Coronary artery (tissue), 2 donors: ENCODE data around the gene MYH11.

Experiments
- DNase-seq: peaks from one replicate; pipeline ENCODE4 v3.0.0-alpha.2; 2017; ENCODE audit warnings: low spot score
- H3K27ac ChIP-seq, 2 donors: fragments of 200-600 bp; sonication (generic); one replicate each; pipeline ENCODE4 v1.5.1; 2016 to 2019
- H3K4me3 ChIP-seq: fragments of 200-600 bp; sonication (generic); 2 replicates; pipeline ENCODE4 v1.5.1; 2016; ENCODE audit warnings: mild to moderate bottlenecking, moderate library complexity
- CTCF ChIP-seq: fragments of 200-600 bp; sonication (generic); IDR thresholded peaks from one replicate; pipeline ENCODE4 v1.5.1; 2019; ENCODE audit warnings: antibody characterized with exemption

Gene MYH11

GRCh38 chr16:15856901-15857698 lies at the start of gene MYH11:
TSS of gene MYH11 (minus strand) at chr16:15857028. CDS start at chr16:15838252, 18,776 bp downstream.
- no peak for DNase-seq
- Histone ChIP-seq H3K27ac (peak within 1 kb of the TSS; percentile 82 to 88), H3K4me3 (peak within 1 kb of the TSS; percentile 76)
- no peak for TF ChIP-seq CTCF

GRCh38 chr16:15906439-15906838 lies 49.6 kb upstream of the MYH11 start:
- no peak for DNase-seq
- H3K27ac ChIP-seq, result no peak overlapping the region
- TF ChIP-seq CTCF, result no peak
- H3K4me3 ChIP-seq, result no peak overlapping the region

GRCh38 chr16:15903960-15904359 lies 47.1 kb upstream of the MYH11 start:
- TF ChIP-seq CTCF, result no peak
- no peak for DNase-seq
- no peak overlapping the region for H3K4me3 ChIP-seq
- H3K27ac ChIP-seq, result no peak overlapping the region

- no peak for TF ChIP-seq CTCF
- Histone ChIP-seq H3K27ac (no peak overlapping the region), H3K4me3 (no peak overlapping the region)
- DNase-seq, result no peak
These were observed 44.2 kb upstream of the MYH11 start for GRCh38 chr16:15900901-15901500.

GRCh38 chr16:15900357-15900756 lies 43.5 kb upstream of the MYH11 start:
- no peak for TF ChIP-seq CTCF
- Histone ChIP-seq H3K27ac (no peak overlapping the region), H3K4me3 (no peak overlapping the region)
- no peak for DNase-seq

- no peak for TF ChIP-seq CTCF
- no peak for DNase-seq
- Histone ChIP-seq H3K4me3 (no peak overlapping the region), H3K27ac (no peak overlapping the region)
These were observed 42.8 kb upstream of the MYH11 start for GRCh38 chr16:15899538-15900100.
